ENCODE results near the gene ASB3. TPM values are rescaled to one million over a fixed set of nuclear protein-coding genes. Genes with fewer than 3 reads are reported as not detected.

ASB3 gene
- total and polyA plus RNA-seq, 4 donors = 2.7 to 13.6 (median 8.7) TPM

- Histone ChIP-seq H3K4me1 (ENCODE audit: control insufficient read depth in 4 of 4, insufficient read depth in 4 of 4, low read length in 3 of 4) (peaks cover 0 to 9% (median 6%) of the 10 kb centered on the region in 4 donors), H3K27ac (ENCODE audit: low read depth in 1 of 2, low read length in 2 of 2) (no peak overlapping the region), H3K9me3 (ENCODE audit: control insufficient read depth in 4 of 4, low read length in 3 of 4) (no peaks in the 10 kb centered on the region), H3K36me3 (ENCODE audit: control insufficient read depth in 4 of 4, insufficient read depth in 3 of 4, low read depth in 1 of 4, low read length in 3 of 4) (peaks cover 3 to 11% (median 9%) of the 10 kb centered on the region in 4 donors), H3K9ac (ENCODE audit: low read depth in 1 of 2, low read length in 2 of 2) (no peak overlapping the region), H3K4me3 (ENCODE audit: low read depth in 1 of 3, low read length in 3 of 3) (no peak overlapping the region), H3K27me3 (ENCODE audit: control insufficient read depth in 4 of 4, insufficient read depth in 4 of 4, low read length in 3 of 4) (no peaks in the 10 kb centered on the region)
- TF ChIP-seq ZBTB33 (IDR thresholded peaks at IDR 0.05) (no peak), ATF3 (IDR thresholded peaks at IDR 0.05) (no peak), CTCF (IDR thresholded peaks at IDR 0.05; ENCODE audit: low read depth, low read length, missing input control) (no peak), SP1 (IDR thresholded peaks at IDR 0.05) (no peak), REST (IDR thresholded peaks at IDR 0.05) (no peak), EGR1 (IDR thresholded peaks at IDR 0.05; ENCODE audit: low read depth in 2 of 2) (no peak), JUND (IDR thresholded peaks at IDR 0.05) (no peak), RAD21 (IDR thresholded peaks at IDR 0.05) (no peak), FOXA1 (IDR thresholded peaks at IDR 0.05) (no peak), YY1 (IDR thresholded peaks at IDR 0.05) (no peak), GABPA (IDR thresholded peaks at IDR 0.05 in 1 of 2, conservative IDR thresholded peaks at IDR 0.05 in 1 of 2) (no peak), NR2F2 (IDR thresholded peaks at IDR 0.05) (no peak), MAX (IDR thresholded peaks at IDR 0.05) (no peak), RXRA (IDR thresholded peaks at IDR 0.05) (no peak)
- no peak for DNase-seq (ENCODE audit: low spot score)
- WGBS = 90% methylated on average over 9 of the region's 9 CpGs
Observed at GRCh38 chr2:53820048-53820447, 33.3 kb upstream of the ASB3 start.

GRCh38 chr2:53819634-53820033, 32.9 kb upstream of the ASB3 start:
- H3K27ac ChIP-seq (ENCODE audit: low read depth in 1 of 2, low read length in 2 of 2) = no peak overlapping the region
- H3K36me3 ChIP-seq (ENCODE audit: control insufficient read depth in 4 of 4, insufficient read depth in 3 of 4, low read depth in 1 of 4, low read length in 3 of 4) = peaks cover 3 to 11% (median 10%) of the 10 kb centered on the region in 4 donors
- H3K4me1 ChIP-seq (ENCODE audit: control insufficient read depth in 4 of 4, insufficient read depth in 4 of 4, low read length in 3 of 4) = peaks cover 0 to 9% (median 6%) of the 10 kb centered on the region in 4 donors
- WGBS = 85% methylated on average over 4 of the region's 4 CpGs
- no peaks in the 10 kb centered on the region for H3K9me3 ChIP-seq (ENCODE audit: control insufficient read depth in 4 of 4, low read length in 3 of 4)
- H3K27me3 ChIP-seq (ENCODE audit: control insufficient read depth in 4 of 4, insufficient read depth in 4 of 4, low read length in 3 of 4) = no peaks in the 10 kb centered on the region
- no peak overlapping the region for H3K4me3 ChIP-seq (ENCODE audit: low read depth in 1 of 3, low read length in 3 of 3)
- DNase-seq (ENCODE audit: low spot score) = no peak
- H3K9ac ChIP-seq (ENCODE audit: low read depth in 1 of 2, low read length in 2 of 2) = no peak overlapping the region
- TF ChIP-seq SP1 (IDR thresholded peaks at IDR 0.05) (no peak), FOXA2 (IDR thresholded peaks at IDR 0.05) (no peak), RXRA (IDR thresholded peaks at IDR 0.05) (no peak), HNF4A (conservative IDR thresholded peaks at IDR 0.05) (no peak), ATF3 (IDR thresholded peaks at IDR 0.05) (no peak), JUND (IDR thresholded peaks at IDR 0.05) (no peak), YY1 (IDR thresholded peaks at IDR 0.05) (no peak), HNF4G (IDR thresholded peaks at IDR 0.05) (no peak), FOXA1 (IDR thresholded peaks at IDR 0.05) (no peak), NR2F2 (IDR thresholded peaks at IDR 0.05) (no peak), REST (IDR thresholded peaks at IDR 0.05) (no peak), GABPA (IDR thresholded peaks at IDR 0.05 in 1 of 2, conservative IDR thresholded peaks at IDR 0.05 in 1 of 2) (no peak), CTCF (IDR thresholded peaks at IDR 0.05; ENCODE audit: low read depth, low read length, missing input control) (no peak), RAD21 (IDR thresholded peaks at IDR 0.05) (no peak)
